Smooth muscle cell (in vitro differentiated cells): ENCODE measurements around the gene OSTN. TPM values are rescaled to one million over a fixed set of nuclear protein-coding genes. Genes with fewer than 3 reads are reported as not detected.

Experiments used
- DNase-seq: peaks from one replicate; lab custom pipeline; 2025; ENCODE audit not compliant: unreplicated experiment; lab: John Stamatoyannopoulos, UW
- H2AFZ ChIP-seq: fragments of 200-600 bp; sonication (generic); 2 replicates; pipeline ENCODE4 v1.6.0; 2016; ENCODE audit warnings: antibody characterized with exemption, low read depth, mild to moderate bottlenecking
- H3F3A ChIP-seq: fragments of 200-600 bp; sonication (generic); 2 replicates; pipeline ENCODE4 v1.6.0; 2017; ENCODE audit warnings: antibody characterized with exemption, low read depth
- H3K27ac ChIP-seq: fragments of 200-600 bp; sonication (generic); 2 replicates; pipeline ENCODE4 v1.5.1; 2016; ENCODE audit warnings: low read depth, mild to moderate bottlenecking
- H3K27me3 ChIP-seq: fragments of 200-600 bp; sonication (generic); 2 replicates; pipeline ENCODE4 v1.6.1; 2016; ENCODE audit warnings: low read depth, mild to moderate bottlenecking
- H3K36me3 ChIP-seq: fragments of 200-600 bp; sonication (generic); 2 replicates; pipeline ENCODE4 v1.5.1; 2016; ENCODE audit warnings: low read depth
- H3K4me1 ChIP-seq: fragments of 200-600 bp; sonication (generic); 2 replicates; pipeline ENCODE4 v1.5.1; 2016; ENCODE audit warnings: low read depth
- H3K4me2 ChIP-seq: fragments of 200-600 bp; sonication (generic); 2 replicates; pipeline ENCODE4 v1.6.0; 2016; ENCODE audit warnings: mild to moderate bottlenecking
- H3K4me3 ChIP-seq: fragments of 200-600 bp; sonication (generic); 2 replicates; pipeline ENCODE4 v1.5.1; 2016; ENCODE audit warnings: mild to moderate bottlenecking
- H3K79me2 ChIP-seq: fragments of 200-600 bp; sonication (generic); 2 replicates; pipeline ENCODE4 v1.6.0; 2016; ENCODE audit warnings: low read depth, mild to moderate bottlenecking
- H3K9ac ChIP-seq: fragments of 200-600 bp; sonication (generic); 2 replicates; pipeline ENCODE4 v1.6.0; 2016; ENCODE audit warnings: low read depth
- H3K9me3 ChIP-seq: fragments of 200-600 bp; sonication (generic); replicated peaks from 2 replicates; pipeline ENCODE4 v1.5.1; 2016; ENCODE audit warnings: low read depth
- H4K20me1 ChIP-seq: fragments of 200-600 bp; sonication (generic); 2 replicates; pipeline ENCODE4 v1.6.0; 2016; ENCODE audit warnings: low read depth
- WGBS: methylation state at CpG from one replicate; pipeline ENCODE4 v1.1.7; 2016; ENCODE audit warnings: low lambda C conversion rate; 5-methylcytosine and 5-hydroxymethylcytosine counted together
- polyA plus RNA-seq: library from polyadenylated mRNA; unstranded; fragments of >200 nt; fragmentation: Nextera tagmentation; extraction: Ambion mirVana; gene quantifications from 2 replicates; pipeline ENCODE4 v1.2.1, GENCODE V29; 2016
- total RNA-seq: library from RNA; depleted of rRNA; stranded (reverse); fragments of >200 nt; gene quantifications from 2 replicates; pipeline ENCODE4 v1.2.3, GENCODE V29; 2014
- TF ChIP-seq, protein P1 (sequence below): fragments of 200-600 bp; sonication (generic); IDR thresholded peaks from 2 replicates; pipeline ENCODE4 v1.5.1; 2017; ENCODE audit warnings: borderline replicate concordance, mild to moderate bottlenecking, antibody characterized with exemption; ENCODE audit not compliant: insufficient read depth, poor library complexity, severe bottlenecking

Gene OSTN
- total and polyA plus RNA-seq, 2 experiments from 2014 or later, result 0.40 to 1.3 TPM

DNA sequence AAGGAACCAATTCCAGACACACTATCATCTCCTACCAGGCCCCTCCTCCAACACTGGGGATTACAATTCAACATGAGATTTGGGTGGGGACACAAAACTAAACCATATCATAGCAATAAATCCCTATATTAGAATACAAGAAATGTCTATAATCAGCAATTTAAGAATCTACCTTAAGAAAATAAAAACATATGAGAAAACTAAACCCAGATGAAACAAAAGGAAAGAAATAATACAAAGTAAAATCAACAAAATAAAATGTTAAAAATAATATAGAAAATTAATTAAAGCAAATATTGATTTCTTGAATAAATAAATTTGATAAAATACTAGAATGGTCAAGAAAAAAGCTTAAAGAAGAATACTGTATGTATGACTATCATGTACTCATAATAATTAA lies 6.1 kb upstream of the OSTN start:
- Histone ChIP-seq H3K79me2 (no peaks in the 10 kb centered on the region), H3K9ac (no peak overlapping the region), H2AFZ (no peak overlapping the region), H3K4me3 (no peak overlapping the region), H3K4me1 (no peaks in the 10 kb centered on the region), H3K27ac (no peak overlapping the region), H3K27me3 (no peaks in the 10 kb centered on the region), H4K20me1 (no peaks in the 10 kb centered on the region), H3K36me3 (no peaks in the 10 kb centered on the region), H3K9me3 (no peaks in the 10 kb centered on the region), H3F3A (no peaks in the 10 kb centered on the region), H3K4me2 (no peak overlapping the region)
- DNase-seq, result no peak
- TF ChIP-seq, protein P1, sequence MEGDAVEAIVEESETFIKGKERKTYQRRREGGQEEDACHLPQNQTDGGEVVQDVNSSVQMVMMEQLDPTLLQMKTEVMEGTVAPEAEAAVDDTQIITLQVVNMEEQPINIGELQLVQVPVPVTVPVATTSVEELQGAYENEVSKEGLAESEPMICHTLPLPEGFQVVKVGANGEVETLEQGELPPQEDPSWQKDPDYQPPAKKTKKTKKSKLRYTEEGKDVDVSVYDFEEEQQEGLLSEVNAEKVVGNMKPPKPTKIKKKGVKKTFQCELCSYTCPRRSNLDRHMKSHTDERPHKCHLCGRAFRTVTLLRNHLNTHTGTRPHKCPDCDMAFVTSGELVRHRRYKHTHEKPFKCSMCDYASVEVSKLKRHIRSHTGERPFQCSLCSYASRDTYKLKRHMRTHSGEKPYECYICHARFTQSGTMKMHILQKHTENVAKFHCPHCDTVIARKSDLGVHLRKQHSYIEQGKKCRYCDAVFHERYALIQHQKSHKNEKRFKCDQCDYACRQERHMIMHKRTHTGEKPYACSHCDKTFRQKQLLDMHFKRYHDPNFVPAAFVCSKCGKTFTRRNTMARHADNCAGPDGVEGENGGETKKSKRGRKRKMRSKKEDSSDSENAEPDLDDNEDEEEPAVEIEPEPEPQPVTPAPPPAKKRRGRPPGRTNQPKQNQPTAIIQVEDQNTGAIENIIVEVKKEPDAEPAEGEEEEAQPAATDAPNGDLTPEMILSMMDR, result no peak

DNA sequence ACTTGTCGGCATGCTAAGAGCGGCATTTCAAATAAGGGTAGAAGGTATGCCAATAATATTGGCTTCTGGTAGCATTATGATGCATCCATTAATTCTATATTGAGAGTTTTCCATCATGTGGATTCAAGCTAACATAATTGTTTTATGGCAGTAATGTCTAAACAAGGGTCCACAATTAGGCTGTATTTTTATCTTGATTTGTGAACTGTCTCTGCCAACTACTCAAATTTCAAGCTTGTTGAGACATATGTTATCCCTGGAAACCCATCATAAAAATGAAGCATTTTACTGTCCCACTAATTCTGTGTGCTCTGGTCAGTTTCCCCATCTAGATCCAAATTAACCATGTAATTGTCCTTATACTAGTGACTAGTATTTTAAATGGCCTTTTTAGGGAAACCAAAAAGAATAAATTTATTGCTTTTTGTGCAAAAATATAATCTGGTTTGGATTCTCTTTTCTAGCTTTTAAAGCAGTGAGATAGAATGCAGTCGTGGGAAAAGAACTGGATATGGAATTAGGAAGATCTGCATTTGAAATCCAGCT lies 1.2 kb upstream of the OSTN start:
- Histone ChIP-seq H3F3A (no peaks in the 10 kb centered on the region), H3K27ac (no peak overlapping the region), H2AFZ (no peak overlapping the region), H3K9ac (no peak overlapping the region), H3K4me1 (no peaks in the 10 kb centered on the region), H3K9me3 (no peaks in the 10 kb centered on the region), H3K27me3 (peaks cover 13% of the 10 kb centered on the region), H3K79me2 (no peaks in the 10 kb centered on the region), H3K36me3 (no peaks in the 10 kb centered on the region), H3K4me3 (no peak overlapping the region), H4K20me1 (no peaks in the 10 kb centered on the region), H3K4me2 (no peak overlapping the region)
- no peak for DNase-seq
- TF ChIP-seq, protein P1, result no peak
- 38% methylated on average over 3 of the region's 3 CpGs for WGBS

DNA sequence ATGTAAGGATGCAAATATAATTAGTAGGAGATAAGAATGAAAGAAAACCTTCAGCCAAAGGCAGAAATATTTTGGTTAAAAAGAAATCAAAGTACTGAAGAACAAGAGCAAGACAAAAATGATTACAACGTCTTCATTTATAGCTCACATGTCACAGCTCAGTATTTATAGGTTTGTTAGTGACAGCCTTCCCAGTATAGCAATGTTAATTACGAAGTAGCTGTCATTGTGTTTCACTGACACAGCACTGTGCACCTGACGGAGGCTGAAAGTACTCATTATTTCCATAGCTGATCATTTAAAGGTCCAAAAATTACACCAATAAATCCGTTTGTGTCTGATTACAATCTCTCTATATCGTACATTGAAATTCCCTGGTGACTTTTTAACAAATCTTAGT lies 561 bp upstream of the OSTN start:
- Histone ChIP-seq H3K9me3 (no peaks in the 10 kb centered on the region), H3K27ac (no peak overlapping the region), H3K4me1 (no peaks in the 10 kb centered on the region), H2AFZ (peak overlapping the region; percentile 48), H3K9ac (no peak overlapping the region), H4K20me1 (no peaks in the 10 kb centered on the region), H3K79me2 (no peaks in the 10 kb centered on the region), H3K36me3 (no peaks in the 10 kb centered on the region), H3K27me3 (peaks cover 16% of the 10 kb centered on the region), H3K4me2 (no peak overlapping the region), H3F3A (no peaks in the 10 kb centered on the region), H3K4me3 (no peak overlapping the region)
- TF ChIP-seq, protein P1, result no peak
- WGBS, result 69% methylated on average over 5 of the region's 5 CpGs
- DNase-seq, result no peak

DNA sequence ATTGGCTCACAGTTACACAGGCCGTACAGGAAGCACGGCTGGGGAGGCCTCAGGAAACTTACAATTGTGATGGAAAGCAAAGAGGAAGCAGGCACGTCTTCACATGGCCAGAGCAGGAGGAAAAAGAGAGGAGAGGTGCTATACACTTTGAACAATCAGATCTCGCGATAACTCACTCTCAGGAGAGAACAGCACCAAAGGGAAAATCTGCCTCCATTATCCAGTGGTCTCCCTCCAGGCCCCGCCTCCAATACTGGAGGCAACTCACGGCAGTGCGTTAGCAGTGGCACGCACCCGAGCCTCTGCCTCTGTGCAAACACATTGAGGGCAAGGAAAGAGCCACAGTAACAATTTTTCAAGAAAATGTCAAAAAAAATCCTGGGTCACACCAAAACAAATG lies 11.0 kb downstream of the OSTN start:
- no peak overlapping the region for H3K9ac ChIP-seq
- H3K79me2 ChIP-seq, result no peaks in the 10 kb centered on the region
- H3K4me2 ChIP-seq, result no peak overlapping the region
- no peak overlapping the region for H3K27ac ChIP-seq
- H4K20me1 ChIP-seq, result no peaks in the 10 kb centered on the region
- TF ChIP-seq, protein P1, result no peak
- H3K27me3 ChIP-seq, result no peaks in the 10 kb centered on the region
- WGBS, result 92% methylated on average over 10 of the region's 10 CpGs
- H3K4me3 ChIP-seq, result no peak overlapping the region
- no peak overlapping the region for H2AFZ ChIP-seq
- H3F3A ChIP-seq, result no peaks in the 10 kb centered on the region
- H3K4me1 ChIP-seq, result no peaks in the 10 kb centered on the region
- DNase-seq, result no peak
- no peaks in the 10 kb centered on the region for H3K9me3 ChIP-seq
- H3K36me3 ChIP-seq, result no peaks in the 10 kb centered on the region
